GM19328 (cell line): ENCODE measurements around the gene CEP162.
"Not testable (repeated sequence)": the region's sequence is repeated elsewhere in the genome, so short reads cannot be mapped to it uniquely, and the experiment has no call there.

ENCODE experiments used
- ATAC-seq: cut with Tn5 transposase; IDR thresholded peaks from one replicate; pipeline ENCODE4 v1.9.1; 2021; ENCODE audit warnings: mild to moderate bottlenecking, moderate library complexity; ENCODE audit not compliant: unreplicated experiment

CEP162 gene

DNA sequence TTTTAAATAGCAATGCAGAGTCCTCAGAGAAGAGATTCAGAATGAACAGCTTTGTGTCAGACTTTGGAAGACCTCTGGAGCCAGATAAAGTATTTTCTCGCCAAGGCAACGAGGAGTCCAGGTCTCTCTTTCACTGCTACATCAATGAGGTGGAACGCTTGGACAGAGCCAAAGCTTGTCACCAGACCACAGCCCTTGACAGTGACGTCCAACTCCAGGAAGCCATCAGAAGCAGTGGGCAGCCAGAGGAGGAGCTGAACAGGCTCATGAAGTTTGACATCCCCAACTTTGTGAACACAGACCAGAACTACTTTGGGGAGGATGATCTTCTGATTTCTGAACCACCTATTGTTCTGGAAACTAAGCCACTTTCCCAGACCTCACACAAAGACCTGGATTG lies 138.4 kb downstream of the CEP162 start:
- no peak for ATAC-seq

DNA sequence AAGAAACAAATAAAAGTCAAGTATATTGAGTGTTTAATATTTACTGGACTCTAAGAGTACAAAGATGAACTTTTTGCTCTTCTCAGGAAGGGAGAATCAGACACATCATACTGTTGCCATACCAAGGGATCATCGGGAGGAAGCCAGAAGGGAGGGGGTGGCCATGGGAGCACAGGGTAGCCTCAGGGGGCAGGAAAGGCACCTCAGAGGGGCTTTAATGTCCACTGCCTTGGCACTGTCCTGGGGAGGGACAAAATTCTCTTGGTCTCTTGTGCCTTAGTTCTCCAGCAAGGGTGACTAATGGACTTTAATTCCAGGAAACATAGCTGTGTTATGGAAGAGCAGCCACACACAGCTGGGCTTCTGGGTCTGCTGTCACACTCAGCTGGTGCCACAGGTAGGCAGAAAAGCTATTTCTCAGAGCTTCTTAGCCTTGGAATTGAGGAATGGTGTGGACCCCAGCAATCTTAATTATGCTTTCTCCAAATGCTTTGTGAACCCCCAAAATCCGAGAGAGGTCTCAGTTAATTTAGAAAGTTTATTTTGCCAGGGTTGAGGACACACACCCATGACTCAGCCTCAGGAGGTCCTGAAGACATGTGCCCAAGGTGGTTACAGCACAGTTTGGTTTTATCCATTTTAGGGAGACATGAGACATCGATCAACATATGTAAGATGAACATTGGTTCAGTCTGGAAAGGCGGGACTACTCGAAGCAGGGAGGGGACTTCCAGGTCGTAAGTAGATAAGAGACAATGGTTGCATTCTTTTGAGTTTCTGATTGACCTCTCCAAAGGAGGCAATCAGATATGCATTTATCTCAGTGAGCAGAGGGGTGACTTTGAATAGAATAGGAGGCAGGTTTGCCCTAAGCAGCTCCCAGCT lies 140.7 kb downstream of the CEP162 start:
- no peak for ATAC-seq

DNA sequence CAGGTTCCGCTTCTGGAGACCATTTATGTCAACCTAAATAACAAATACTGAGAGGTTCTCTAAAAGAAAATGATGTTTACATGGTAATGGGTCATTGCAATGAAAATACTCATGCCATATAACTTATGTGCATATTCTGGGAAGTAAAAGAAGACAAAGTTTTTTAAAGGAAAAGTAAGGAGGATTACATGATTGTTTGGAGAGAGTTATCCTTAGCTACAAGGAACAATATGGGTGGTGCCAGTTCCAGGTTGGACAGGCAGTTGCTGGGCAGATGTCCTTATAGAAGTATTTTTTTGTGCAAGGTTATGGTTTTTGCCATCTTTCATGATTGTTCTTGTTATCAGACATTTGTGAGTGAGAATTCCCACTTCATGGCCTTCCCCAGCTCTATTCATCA lies 141.4 kb downstream of the CEP162 start:
- no peak for ATAC-seq

- ATAC-seq: not testable (repeated sequence)
These were observed 142.7 kb downstream of the CEP162 start for GRCh38 chr6:84084705-84085104.

GRCh38 chr6:84082689-84083265 lies 144.7 kb downstream of the CEP162 start:
- no peak for ATAC-seq

DNA sequence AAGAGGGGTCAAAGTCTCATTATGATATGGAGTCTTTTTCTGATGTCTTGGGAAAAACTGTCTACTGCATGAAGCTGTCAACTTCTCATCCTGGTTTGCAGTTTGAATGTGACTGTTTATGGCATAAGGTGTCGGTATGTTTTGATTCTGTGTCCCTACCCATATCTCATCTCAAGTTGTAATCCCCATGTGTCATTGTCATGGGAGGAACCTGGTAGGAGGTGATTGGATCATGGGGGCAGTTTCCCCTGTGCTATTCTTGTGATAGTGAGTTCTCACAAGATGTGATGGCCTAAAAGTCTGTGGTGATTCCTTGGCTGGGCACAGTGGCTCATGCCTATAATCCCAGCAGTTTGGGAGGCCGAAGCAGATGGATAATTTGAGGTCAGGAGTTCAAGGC lies 146.2 kb downstream of the CEP162 start:
- no peak for ATAC-seq

DNA sequence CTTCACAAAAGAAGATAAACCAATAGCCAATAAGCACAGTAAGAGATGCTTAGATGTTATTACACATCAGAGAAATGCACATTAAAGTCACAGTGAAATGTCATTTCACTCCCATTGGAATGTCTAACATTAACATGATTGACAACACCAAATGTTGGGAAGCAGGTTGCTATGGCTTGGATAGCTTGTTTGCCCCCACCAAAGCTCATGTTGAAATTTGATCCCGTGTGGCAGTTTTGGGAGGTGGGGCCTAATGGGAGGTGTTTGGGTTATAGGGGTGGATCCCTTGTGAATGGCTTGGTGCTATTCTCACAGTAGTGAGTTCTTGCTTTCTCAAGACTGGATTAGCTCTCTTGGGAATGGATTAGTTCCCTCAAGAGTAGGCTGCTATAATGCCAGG lies 149.1 kb downstream of the CEP162 start:
- no peak for ATAC-seq

DNA sequence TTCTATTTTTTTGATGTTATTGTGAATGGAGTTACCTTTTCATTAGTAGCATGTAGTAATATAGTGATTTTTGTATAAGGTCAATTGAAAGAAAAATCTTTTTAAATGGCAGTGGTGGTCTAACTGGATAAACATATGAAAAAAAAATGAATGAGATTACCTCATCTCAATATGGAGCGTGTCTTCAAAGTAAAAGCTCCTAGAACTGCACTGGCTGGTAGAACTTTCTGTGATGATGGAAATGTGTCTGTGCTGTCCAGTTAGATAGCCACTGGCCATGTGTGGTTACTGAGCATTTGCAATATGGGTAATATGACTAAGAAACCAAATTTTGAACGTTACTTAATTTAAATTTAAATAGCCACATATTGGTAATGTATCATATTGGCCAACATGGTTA lies 149.8 kb downstream of the CEP162 start:
- no peak for ATAC-seq

GRCh38 chr6:84074988-84075781 lies 152.3 kb downstream of the CEP162 start:
- no peak for ATAC-seq
